ENCODE results near the gene CCBE1.

DNA sequence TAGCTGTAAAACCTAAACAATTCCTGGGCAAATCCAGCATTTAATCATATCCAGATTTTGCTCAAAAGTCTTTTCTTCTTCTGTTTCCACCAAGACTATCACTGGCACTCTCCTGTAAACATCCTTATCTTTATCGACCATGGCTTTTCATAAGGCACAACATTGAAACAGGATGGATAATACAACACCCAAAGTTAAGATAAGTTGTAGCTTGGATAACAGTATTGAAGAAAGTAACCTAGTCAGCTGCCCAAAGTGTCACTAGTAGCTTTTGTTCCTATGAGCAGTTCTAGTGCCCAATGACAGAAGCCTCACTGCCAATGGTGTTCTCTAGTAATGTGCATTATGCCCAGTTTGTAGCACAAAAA lies 22.3 kb downstream of the CCBE1 start:
- TF ChIP-seq POLR2A (IDR thresholded peaks at IDR 0.05; ENCODE audit: low read length): no peak
- no peak for TF ChIP-seq GATA1 (IDR thresholded peaks at IDR 0.05; ENCODE audit: low read depth, low read length)

Data from erythroblast (primary cell).